Measurements from ENCODE around the gene PPFIA3. TPM values are rescaled to one million over a fixed set of nuclear protein-coding genes. Genes with fewer than 3 reads are reported as not detected.

Gene PPFIA3
- total and polyA plus RNA-seq, 3 experiments from 2014 or later, result 0.56 to 3.3 (median 3.2) TPM

- Mint-ChIP-seq H3K4me1 (peaks cover 0 to 3% (median 0%) of the 10 kb centered on the region in 3 donors), H3K9me3 (no peaks in the 10 kb centered on the region), H3K36me3 (peaks cover 5 to 63% (median 12%) of the 10 kb centered on the region in 3 donors), H3K27me3 (no peaks in the 10 kb centered on the region), H3K4me3 (peak overlapping the region in 1 of 7 donors; percentile 20), H3K27ac (peak overlapping the region in 5 of 8 donors; percentile 7 to 96 (median 72))
- Histone ChIP-seq H3K9me3 (ENCODE audit: low read length) (no peaks in the 10 kb centered on the region), H3K27me3 (ENCODE audit: insufficient read depth, low read length, poor library complexity, severe bottlenecking) (no peaks in the 10 kb centered on the region), H3K27ac (ENCODE audit: low read depth, low read length) (no peak overlapping the region), H3K36me3 (ENCODE audit: insufficient read depth, low read length) (peaks cover 25% of the 10 kb centered on the region), H3K4me3 (ENCODE audit: low read length) (no peak overlapping the region), H3K4me1 (ENCODE audit: insufficient read depth, low read length) (no peaks in the 10 kb centered on the region)
- DNase-seq, result peak; percentile 37 to 74 (median 50)
- CTCF ChIA-PET, result interaction anchor here (0.8 to 2.9 kb wide), 7 partner anchors 8 to 114 kb away, joined by 3 to 19 read pairs (median 5); partner anchors contain the start of genes GYS1 and LIN7B
- POLR2A ChIA-PET, result interaction anchor here (1.3 kb wide), 1 partner anchor 8 kb away, joined by 3 read pairs; the partner anchor contains the start of gene LIN7B
These were observed 12.7 kb upstream of the PPFIA3 start for GRCh38 chr19:49106648-49107135.

GRCh38 chr19:49107625-49108459, 11.5 kb upstream of the PPFIA3 start:
- ChIA-PET CTCF (interaction anchor here (1.0 kb wide), 1 partner anchor 10 kb away, joined by 3 read pairs; no protein-coding TSS in a partner anchor), POLR2A (no interaction called here)
- Histone ChIP-seq H3K36me3 (ENCODE audit: insufficient read depth, low read length) (peaks cover 17% of the 10 kb centered on the region), H3K4me3 (ENCODE audit: low read length) (no peak overlapping the region), H3K27ac (ENCODE audit: low read depth, low read length) (no peak overlapping the region), H3K27me3 (ENCODE audit: insufficient read depth, low read length, poor library complexity, severe bottlenecking) (no peaks in the 10 kb centered on the region), H3K4me1 (ENCODE audit: insufficient read depth, low read length) (no peaks in the 10 kb centered on the region), H3K9me3 (ENCODE audit: low read length) (no peaks in the 10 kb centered on the region)
- Mint-ChIP-seq H3K27ac (no peak overlapping the region), H3K36me3 (peaks cover 5 to 54% (median 12%) of the 10 kb centered on the region in 3 donors), H3K9me3 (no peaks in the 10 kb centered on the region), H3K4me3 (no peak overlapping the region), H3K4me1 (peaks cover 0 to 3% (median 3%) of the 10 kb centered on the region in 3 donors), H3K27me3 (no peaks in the 10 kb centered on the region)
- no peak for DNase-seq

GRCh38 chr19:49109051-49109450, 10.3 kb upstream of the PPFIA3 start:
- Histone ChIP-seq H3K4me1 (ENCODE audit: insufficient read depth, low read length) (peaks cover 6% of the 10 kb centered on the region), H3K4me3 (ENCODE audit: low read length) (no peak overlapping the region), H3K36me3 (ENCODE audit: insufficient read depth, low read length) (peaks cover 14% of the 10 kb centered on the region), H3K27me3 (ENCODE audit: insufficient read depth, low read length, poor library complexity, severe bottlenecking) (no peaks in the 10 kb centered on the region), H3K9me3 (ENCODE audit: low read length) (no peaks in the 10 kb centered on the region), H3K27ac (ENCODE audit: low read depth, low read length) (no peak overlapping the region)
- peaks cover 5 to 50% (median 12%) of the 10 kb centered on the region in 3 donors for H3K36me3 Mint-ChIP-seq
- peak overlapping the region in 1 of 7 donors; percentile 23 for H3K4me3 Mint-ChIP-seq
- DNase-seq, result no peak
- H3K9me3 Mint-ChIP-seq, result no peaks in the 10 kb centered on the region
- POLR2A ChIA-PET, result no interaction called here
- CTCF ChIA-PET, result interaction anchor here (1.1 kb wide), 1 partner anchor 11 kb away, joined by 5 read pairs; no protein-coding TSS in a partner anchor
- peaks cover 10 to 14% (median 11%) of the 10 kb centered on the region in 3 donors for H3K4me1 Mint-ChIP-seq
- no peaks in the 10 kb centered on the region for H3K27me3 Mint-ChIP-seq
- H3K27ac Mint-ChIP-seq, result peak overlapping the region in 4 of 8 donors; percentile 7 to 73 (median 34)

- H3K27ac ChIP-seq (ENCODE audit: low read depth, low read length), result no peak overlapping the region
- H3K4me1 ChIP-seq (ENCODE audit: insufficient read depth, low read length), result peaks cover 6% of the 10 kb centered on the region
- no peak overlapping the region for H3K4me3 ChIP-seq (ENCODE audit: low read length)
- Mint-ChIP-seq H3K27me3 (no peaks in the 10 kb centered on the region), H3K27ac (peak overlapping the region in 1 of 8 donors; percentile 14), H3K36me3 (peaks cover 5 to 45% (median 12%) of the 10 kb centered on the region in 3 donors), H3K4me1 (peaks cover 11 to 14% (median 12%) of the 10 kb centered on the region in 3 donors), H3K9me3 (no peaks in the 10 kb centered on the region), H3K4me3 (peak overlapping the region in 1 of 7 donors; percentile 49)
- DNase-seq, result no peak
- no peaks in the 10 kb centered on the region for H3K9me3 ChIP-seq (ENCODE audit: low read length)
- peaks cover 14% of the 10 kb centered on the region for H3K36me3 ChIP-seq (ENCODE audit: insufficient read depth, low read length)
- H3K27me3 ChIP-seq (ENCODE audit: insufficient read depth, low read length, poor library complexity, severe bottlenecking), result no peaks in the 10 kb centered on the region
- ChIA-PET CTCF (interaction anchor here (1.1 kb wide), 1 partner anchor 12 kb away, joined by 5 read pairs; no protein-coding TSS in a partner anchor), POLR2A (no interaction called here)
These were observed 9.6 kb upstream of the PPFIA3 start for GRCh38 chr19:49109569-49110233.

GRCh38 chr19:49110567-49110966, 8.8 kb upstream of the PPFIA3 start:
- Histone ChIP-seq H3K4me1 (ENCODE audit: insufficient read depth, low read length) (peaks cover 10% of the 10 kb centered on the region), H3K36me3 (ENCODE audit: insufficient read depth, low read length) (peaks cover 11% of the 10 kb centered on the region), H3K27ac (ENCODE audit: low read depth, low read length) (no peak overlapping the region), H3K9me3 (ENCODE audit: low read length) (no peaks in the 10 kb centered on the region), H3K4me3 (ENCODE audit: low read length) (no peak overlapping the region), H3K27me3 (ENCODE audit: insufficient read depth, low read length, poor library complexity, severe bottlenecking) (no peaks in the 10 kb centered on the region)
- Mint-ChIP-seq H3K27me3 (no peaks in the 10 kb centered on the region), H3K36me3 (peaks cover 5 to 36% (median 9%) of the 10 kb centered on the region in 3 donors), H3K27ac (peak overlapping the region in 3 of 8 donors; percentile 82 to 86 (median 82)), H3K4me3 (peak overlapping the region in 1 of 7 donors; percentile 49), H3K4me1 (peaks cover 16 to 19% (median 16%) of the 10 kb centered on the region in 3 donors), H3K9me3 (no peaks in the 10 kb centered on the region)
- ChIA-PET CTCF (no interaction called here), POLR2A (no interaction called here)
- no peak for DNase-seq

GRCh38 chr19:49111218-49111998, 7.9 kb upstream of the PPFIA3 start:
- Mint-ChIP-seq H3K9me3 (no peaks in the 10 kb centered on the region), H3K4me1 (peaks cover 19 to 23% (median 20%) of the 10 kb centered on the region in 3 donors), H3K27me3 (no peaks in the 10 kb centered on the region), H3K27ac (peak overlapping the region in 1 of 8 donors; percentile 53), H3K4me3 (peak overlapping the region in 2 of 7 donors; percentile 46 to 55), H3K36me3 (peaks cover 5 to 31% (median 6%) of the 10 kb centered on the region in 3 donors)
- ChIA-PET POLR2A (no interaction called here), CTCF (no interaction called here)
- H3K4me3 ChIP-seq (ENCODE audit: low read length), result no peak overlapping the region
- H3K36me3 ChIP-seq (ENCODE audit: insufficient read depth, low read length), result peaks cover 5% of the 10 kb centered on the region
- no peaks in the 10 kb centered on the region for H3K9me3 ChIP-seq (ENCODE audit: low read length)
- peaks cover 10% of the 10 kb centered on the region for H3K4me1 ChIP-seq (ENCODE audit: insufficient read depth, low read length)
- DNase-seq, result no peak
- no peak overlapping the region for H3K27ac ChIP-seq (ENCODE audit: low read depth, low read length)
- H3K27me3 ChIP-seq (ENCODE audit: insufficient read depth, low read length, poor library complexity, severe bottlenecking), result no peaks in the 10 kb centered on the region
